Upper lobe of right lung (tissue), 1 donor: ENCODE data around the gene GALNT2. TPM values are rescaled to one million over a fixed set of nuclear protein-coding genes. Genes with fewer than 3 reads are reported as not detected.

ENCODE experiments used
- ATAC-seq: fragments of 200-7000 bp; cut with Tn5 transposase; one replicate; pipeline ENCODE4 v1.9.1; 2020; ENCODE audit warnings: mild to moderate bottlenecking, moderate library complexity
- DNase-seq: peaks from one replicate; pipeline ENCODE4 v3.0.0-alpha.2; 2020
- H3K27ac ChIP-seq: fragments of 200-600 bp; one replicate; pipeline ENCODE4 v1.8.0; 2022
- H3K27me3 ChIP-seq: fragments of 200-600 bp; one replicate; pipeline ENCODE4 v1.8.0; 2022; ENCODE audit warnings: mild to moderate bottlenecking
- H3K36me3 ChIP-seq: fragments of 200-600 bp; one replicate; pipeline ENCODE4 v1.8.0; 2022
- H3K4me1 ChIP-seq: fragments of 200-600 bp; one replicate; pipeline ENCODE4 v1.8.0; 2022
- H3K4me3 ChIP-seq: fragments of 200-600 bp; one replicate; pipeline ENCODE4 v1.8.0; 2022; ENCODE audit warnings: mild to moderate bottlenecking
- H3K9me3 ChIP-seq: fragments of 200-600 bp; one replicate; pipeline ENCODE4 v1.8.0; 2022
- intact Hi-C: fragments of 100-400 bp; cut with DNase I; formaldehyde crosslinking; loops from one replicate; pipeline ENCODE4 v1.11.0; 2022
- long read RNA-seq: library from polyadenylated mRNA; unstranded; transcript quantifications from one replicate; pipeline ENCODE4 v2.0.0, GENCODE V29; 2021
- total RNA-seq: library from RNA; stranded (reverse); fragmentation: NEBNext Ultra II Directional; extraction: Animal tissue kit (Norgen Biotek cat#: 25700); gene quantifications from one replicate; pipeline ENCODE4 v1.2.1, GENCODE V29; 2021
- TF ChIP-seq, protein P1 (sequence below): fragments of 200-600 bp; IDR thresholded peaks from one replicate; pipeline ENCODE4 v1.8.0; 2022; ENCODE audit warnings: antibody characterized with exemption
- donor health status: DM: no; HTN: yes; CAD: no; lungs with severe emphysema.

Gene GALNT2
- total RNA-seq: 55.1 TPM
- long read RNA-seq, full-length matches to known transcripts: 30 of 96 reads
- long read RNA-seq, partial matches to known transcripts: 8 of 96 reads
- long read RNA-seq, other reads (novel, unspliced or antisense): 58 of 96 reads

DNA sequence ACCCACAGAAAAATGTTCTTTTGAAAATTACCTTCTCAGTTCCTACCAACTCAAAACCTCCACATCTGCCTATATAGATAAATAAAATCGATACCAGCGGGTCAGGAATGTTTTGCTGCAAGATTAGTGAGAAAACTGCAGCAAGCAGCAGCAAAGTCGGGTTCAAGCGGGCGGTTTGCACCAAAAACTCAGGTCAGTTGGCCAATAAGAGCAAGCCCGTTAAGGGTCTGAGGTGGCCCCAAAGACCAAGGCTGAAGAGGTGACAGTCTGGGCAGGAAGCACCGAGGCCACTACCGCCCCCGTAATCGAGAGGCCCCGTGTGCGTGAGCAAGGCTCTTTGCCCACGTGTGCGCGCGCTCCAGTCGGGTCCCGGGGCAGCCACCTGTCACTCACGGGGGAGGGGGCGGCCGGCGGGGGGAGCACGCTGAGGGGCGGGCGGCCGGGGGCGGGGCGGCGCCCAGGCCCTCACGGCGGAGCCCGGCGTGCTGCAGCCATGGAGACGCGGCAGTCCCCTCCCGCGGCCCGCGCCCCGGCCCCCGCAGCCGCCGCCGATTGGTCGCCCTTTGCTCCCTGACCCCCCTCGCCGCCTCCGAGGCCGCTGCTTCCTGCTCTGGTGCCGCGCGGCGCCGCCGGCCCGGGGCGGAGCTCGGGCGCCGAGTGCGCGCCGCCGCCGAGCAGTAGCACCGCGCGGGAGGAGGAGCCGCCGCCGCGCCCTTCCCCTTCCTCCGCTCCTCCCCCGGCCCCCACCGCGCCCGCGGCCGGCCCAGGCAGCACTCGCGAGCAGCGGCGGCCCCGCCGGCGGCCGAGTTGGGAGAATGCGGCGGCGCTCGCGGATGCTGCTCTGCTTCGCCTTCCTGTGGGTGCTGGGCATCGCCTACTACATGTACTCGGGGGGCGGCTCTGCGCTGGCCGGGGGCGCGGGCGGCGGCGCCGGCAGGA, at the start of gene GALNT2:
TSS of gene GALNT2 (plus strand) at position 773 of the 939 bp plus-strand sequence. CDS start at position 816, 43 bp downstream.
- Histone ChIP-seq H3K27me3 (no peaks in the 10 kb centered on the region), H3K9me3 (no peaks in the 10 kb centered on the region), H3K27ac (peak within 1 kb of the TSS; percentile 74), H3K4me1 (peaks cover 12% of the 10 kb centered on the region), H3K4me3 (peak within 1 kb of the TSS; percentile 87), H3K36me3 (no peaks in the 10 kb centered on the region)
- DNase-seq (peak; percentile 96), ATAC-seq (peak; percentile 96)
- TF ChIP-seq, protein P1, sequence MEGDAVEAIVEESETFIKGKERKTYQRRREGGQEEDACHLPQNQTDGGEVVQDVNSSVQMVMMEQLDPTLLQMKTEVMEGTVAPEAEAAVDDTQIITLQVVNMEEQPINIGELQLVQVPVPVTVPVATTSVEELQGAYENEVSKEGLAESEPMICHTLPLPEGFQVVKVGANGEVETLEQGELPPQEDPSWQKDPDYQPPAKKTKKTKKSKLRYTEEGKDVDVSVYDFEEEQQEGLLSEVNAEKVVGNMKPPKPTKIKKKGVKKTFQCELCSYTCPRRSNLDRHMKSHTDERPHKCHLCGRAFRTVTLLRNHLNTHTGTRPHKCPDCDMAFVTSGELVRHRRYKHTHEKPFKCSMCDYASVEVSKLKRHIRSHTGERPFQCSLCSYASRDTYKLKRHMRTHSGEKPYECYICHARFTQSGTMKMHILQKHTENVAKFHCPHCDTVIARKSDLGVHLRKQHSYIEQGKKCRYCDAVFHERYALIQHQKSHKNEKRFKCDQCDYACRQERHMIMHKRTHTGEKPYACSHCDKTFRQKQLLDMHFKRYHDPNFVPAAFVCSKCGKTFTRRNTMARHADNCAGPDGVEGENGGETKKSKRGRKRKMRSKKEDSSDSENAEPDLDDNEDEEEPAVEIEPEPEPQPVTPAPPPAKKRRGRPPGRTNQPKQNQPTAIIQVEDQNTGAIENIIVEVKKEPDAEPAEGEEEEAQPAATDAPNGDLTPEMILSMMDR: no peak
- intact Hi-C loops: no loop called here

GRCh38 chr1:230020451-230020850, 46.6 kb upstream of the GALNT2 start:
- Histone ChIP-seq H3K4me1 (no peaks in the 10 kb centered on the region), H3K27me3 (no peaks in the 10 kb centered on the region), H3K4me3 (no peak overlapping the region), H3K36me3 (no peaks in the 10 kb centered on the region), H3K9me3 (no peaks in the 10 kb centered on the region), H3K27ac (no peak overlapping the region)
- intact Hi-C loops: no loop called here
- ATAC-seq (no peak), DNase-seq (no peak)
- TF ChIP-seq, protein P1: no peak

DNA sequence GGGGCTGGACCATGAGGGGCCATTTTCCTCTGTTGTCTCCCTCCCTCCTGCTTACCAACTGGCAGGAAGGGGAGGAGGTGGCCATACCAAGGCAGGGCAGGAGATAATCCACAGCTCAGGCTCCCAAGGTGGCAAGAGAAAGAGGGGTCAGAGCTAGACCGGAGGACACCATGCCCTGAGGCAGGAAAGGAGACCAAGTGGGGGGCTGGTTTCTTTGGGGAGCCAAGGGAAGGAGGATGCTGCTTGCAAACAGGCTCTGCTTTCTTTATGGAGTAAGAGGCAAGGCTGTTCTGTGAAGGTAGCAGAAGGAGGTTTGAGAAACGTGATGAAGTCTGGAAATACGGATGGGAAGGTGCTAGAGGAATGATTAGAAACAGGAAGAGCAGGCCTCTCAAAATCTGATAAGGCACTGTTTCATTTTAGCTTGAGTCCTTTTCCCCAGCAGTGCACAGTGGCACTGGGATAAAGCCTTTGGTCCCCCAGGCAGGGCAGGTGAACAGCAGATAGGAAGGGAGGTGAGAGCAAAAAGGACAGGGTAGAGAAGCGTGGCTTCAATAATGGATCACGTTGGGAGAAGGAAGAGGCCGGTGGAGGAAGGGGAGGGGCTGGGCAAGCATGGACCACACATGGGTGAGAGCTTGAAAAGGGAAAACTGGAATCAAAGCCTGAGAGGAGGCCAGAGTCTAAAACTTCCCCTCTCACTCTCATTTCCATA, 44.2 kb upstream of the GALNT2 start:
- Histone ChIP-seq H3K4me3 (no peak overlapping the region), H3K9me3 (no peaks in the 10 kb centered on the region), H3K27me3 (no peaks in the 10 kb centered on the region), H3K27ac (no peak overlapping the region), H3K4me1 (no peaks in the 10 kb centered on the region), H3K36me3 (no peaks in the 10 kb centered on the region)
- TF ChIP-seq, protein P1: no peak
- ATAC-seq: no peak
- intact Hi-C loops: no loop called here
- no peak for DNase-seq

DNA sequence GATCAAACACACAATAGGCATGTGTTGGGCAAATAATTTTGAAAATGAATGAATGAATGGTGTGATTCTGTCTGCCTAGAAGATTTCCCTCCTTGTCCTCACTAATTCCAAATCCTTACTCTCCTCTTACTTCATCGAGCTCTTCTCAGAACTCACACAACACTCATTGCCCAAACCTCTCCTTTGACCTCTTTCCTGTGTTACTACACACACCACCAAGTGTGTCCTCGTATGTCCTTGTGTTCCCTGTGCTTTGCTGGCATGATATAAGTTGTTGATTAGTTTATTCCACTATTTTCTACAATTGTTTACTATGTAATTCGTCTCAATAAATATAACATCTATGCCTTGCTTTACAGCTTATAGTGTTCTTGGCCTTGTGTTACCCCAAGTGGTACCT, 41.4 kb upstream of the GALNT2 start:
- TF ChIP-seq, protein P1: no peak
- intact Hi-C loops: no loop called here
- DNase-seq (no peak), ATAC-seq (no peak)
- Histone ChIP-seq H3K4me3 (no peak overlapping the region), H3K36me3 (no peaks in the 10 kb centered on the region), H3K4me1 (no peaks in the 10 kb centered on the region), H3K27ac (no peak overlapping the region), H3K9me3 (no peaks in the 10 kb centered on the region), H3K27me3 (no peaks in the 10 kb centered on the region)

GRCh38 chr1:230026139-230026538, 40.9 kb upstream of the GALNT2 start:
- intact Hi-C loops: no loop called here
- no peak overlapping the region for H3K4me3 ChIP-seq
- no peaks in the 10 kb centered on the region for H3K27me3 ChIP-seq
- H3K4me1 ChIP-seq: no peaks in the 10 kb centered on the region
- no peak for DNase-seq
- no peaks in the 10 kb centered on the region for H3K9me3 ChIP-seq
- TF ChIP-seq, protein P1: no peak
- ATAC-seq: no peak
- no peaks in the 10 kb centered on the region for H3K36me3 ChIP-seq
- no peak overlapping the region for H3K27ac ChIP-seq
